Ectodermal cell (in vitro differentiated cells): ENCODE data around the gene LRRC27.

Source experiments
- H3K27ac ChIP-seq: 2 replicates; pipeline ENCODE4 v1.7.0; 2013; ENCODE audit warnings: mild to moderate bottlenecking, low read depth, low read length; ENCODE audit not compliant: insufficient read depth, poor library complexity, severe bottlenecking
- H3K27me3 ChIP-seq: 2 replicates; pipeline ENCODE4 v1.7.0; 2013; ENCODE audit warnings: mild to moderate bottlenecking, low read length; ENCODE audit not compliant: insufficient read depth, control insufficient read depth, poor library complexity, severe bottlenecking
- H3K36me3 ChIP-seq: one replicate; pipeline ENCODE4 v1.7.0; 2013; ENCODE audit warnings: low read length; ENCODE audit not compliant: control insufficient read depth, insufficient read depth
- H3K4me1 ChIP-seq: one replicate; pipeline ENCODE4 v1.7.0; 2013; ENCODE audit warnings: low read length; ENCODE audit not compliant: control insufficient read depth, insufficient read depth
- H3K4me3 ChIP-seq: 2 replicates; pipeline ENCODE4 v1.7.0; 2013; ENCODE audit warnings: low read depth, low read length, control low read depth; ENCODE audit not compliant: insufficient read depth
- H3K9me3 ChIP-seq: 2 replicates; pipeline ENCODE4 v1.7.0; 2013; ENCODE audit warnings: mild to moderate bottlenecking, low read length, moderate library complexity; ENCODE audit not compliant: control insufficient read depth
- WGBS, 2 experiments: methylation state at CpG; one replicate each; pipeline ENCODE4 v1.1.7; 2013; ENCODE audit warnings: missing lambda C conversion rate in 2 of 2; 5-methylcytosine and 5-hydroxymethylcytosine counted together

The LRRC27 gene

GRCh38 chr10:132356621-132357195 is 24.7 kb downstream of the LRRC27 start:
- Histone ChIP-seq H3K4me1 (no peaks in the 10 kb centered on the region), H3K36me3 (no peaks in the 10 kb centered on the region), H3K4me3 (no peak overlapping the region), H3K27me3 (no peaks in the 10 kb centered on the region), H3K9me3 (no peaks in the 10 kb centered on the region), H3K27ac (no peak overlapping the region)
- 93 to 97% methylated on average over 12 of the region's 12 CpGs for WGBS, 2 experiments

DNA sequence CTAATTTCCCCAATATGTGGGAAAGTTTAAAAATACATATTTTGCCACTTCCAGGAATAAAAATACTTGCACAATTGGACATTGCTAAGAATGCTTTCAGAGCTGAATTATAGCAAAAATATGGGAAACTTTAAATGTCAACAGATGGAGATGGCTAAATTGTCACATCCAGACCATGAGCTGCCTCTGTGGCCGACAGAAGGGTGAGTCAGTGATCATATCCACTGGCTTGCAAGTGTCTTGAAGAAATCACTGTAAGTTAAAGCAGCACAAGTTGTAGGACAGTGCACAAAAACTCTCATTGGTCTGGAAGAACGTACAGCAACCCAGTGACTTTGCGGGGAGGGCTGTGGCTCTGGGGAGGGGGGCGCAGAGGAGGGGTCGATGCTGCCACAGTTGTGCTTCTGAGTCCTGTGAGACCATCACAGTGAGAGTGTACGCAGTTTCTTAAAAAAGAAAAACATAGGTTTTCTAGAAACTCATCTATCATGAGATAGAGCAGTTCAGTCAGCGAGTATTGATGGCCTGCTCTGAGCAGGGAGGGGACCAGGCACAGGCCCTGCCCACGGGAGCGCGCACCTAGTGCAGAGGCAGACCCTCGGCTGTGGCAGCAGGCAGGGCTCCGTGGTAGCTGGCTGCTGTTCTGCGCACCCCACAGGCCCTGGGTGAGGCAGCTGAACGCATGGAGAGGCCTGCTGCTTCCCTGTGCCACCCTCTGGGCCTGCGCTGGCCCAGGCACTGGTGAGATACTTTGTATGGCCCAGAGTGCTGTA is 25.5 kb downstream of the LRRC27 start:
- Histone ChIP-seq H3K4me3 (no peak overlapping the region), H3K36me3 (no peaks in the 10 kb centered on the region)
- 95 to 97% methylated on average over 15 of the region's 15 CpGs for WGBS, 2 experiments

DNA sequence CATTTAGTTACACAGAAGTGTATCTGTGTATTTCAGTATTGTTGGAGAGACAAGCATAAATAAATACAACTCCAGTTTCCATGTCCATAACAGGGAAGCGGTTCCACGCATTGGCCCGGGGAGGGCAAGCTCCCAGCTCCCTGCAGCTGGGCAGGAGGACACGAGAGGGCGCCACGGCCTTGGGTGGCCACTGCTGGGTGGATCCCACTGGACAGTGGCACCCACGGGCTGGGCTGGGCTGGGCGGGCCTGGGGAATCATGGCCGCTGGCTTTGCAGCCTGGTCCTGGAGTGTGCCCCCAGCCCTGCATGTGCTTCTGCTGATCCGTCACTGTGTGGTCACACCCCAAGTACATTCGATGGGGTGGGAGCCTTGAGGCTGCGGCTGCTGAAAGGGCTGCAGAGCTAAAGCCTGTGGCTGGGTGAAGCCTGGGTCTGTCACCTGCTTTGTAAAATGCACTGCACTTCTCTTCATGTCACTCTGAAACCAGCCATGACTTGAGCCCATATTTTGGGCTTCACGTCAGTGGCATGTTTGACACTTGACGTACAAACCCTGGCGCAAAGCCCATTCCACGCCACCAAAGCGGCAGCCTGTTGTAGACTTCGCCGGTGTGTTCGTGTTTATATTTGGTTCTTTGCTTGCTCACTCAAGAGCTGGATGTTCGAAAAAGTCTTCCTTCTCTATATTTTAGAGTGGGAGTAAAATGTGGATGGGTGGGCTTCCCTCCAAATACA is 27.5 kb downstream of the LRRC27 start:
- Histone ChIP-seq H3K4me1 (no peaks in the 10 kb centered on the region), H3K36me3 (no peaks in the 10 kb centered on the region), H3K4me3 (no peak overlapping the region), H3K27me3 (no peaks in the 10 kb centered on the region), H3K9me3 (no peaks in the 10 kb centered on the region), H3K27ac (no peak overlapping the region)
- 82 to 83% methylated on average over 20 of the region's 21 CpGs for WGBS, 2 experiments

More for the DNA sequence above, 25.5 kb downstream of the LRRC27 start:
- Histone ChIP-seq H3K27ac (no peak overlapping the region), H3K27me3 (no peaks in the 10 kb centered on the region), H3K9me3 (no peaks in the 10 kb centered on the region), H3K4me1 (no peaks in the 10 kb centered on the region)

- Histone ChIP-seq H3K27me3 (no peaks in the 10 kb centered on the region), H3K27ac (no peak overlapping the region), H3K4me1 (no peaks in the 10 kb centered on the region), H3K9me3 (no peaks in the 10 kb centered on the region), H3K4me3 (no peak overlapping the region), H3K36me3 (no peaks in the 10 kb centered on the region)
- 66 to 67% methylated on average over 22 of the region's 22 CpGs for WGBS, 2 experiments
These were observed 28.9 kb downstream of the LRRC27 start for GRCh38 chr10:132360766-132361447.

GRCh38 chr10:132361581-132362101 is 29.6 kb downstream of the LRRC27 start:
- Histone ChIP-seq H3K27me3 (no peaks in the 10 kb centered on the region), H3K36me3 (no peaks in the 10 kb centered on the region)
- 82 to 90% methylated on average over 15 of the region's 15 CpGs for WGBS, 2 experiments

DNA sequence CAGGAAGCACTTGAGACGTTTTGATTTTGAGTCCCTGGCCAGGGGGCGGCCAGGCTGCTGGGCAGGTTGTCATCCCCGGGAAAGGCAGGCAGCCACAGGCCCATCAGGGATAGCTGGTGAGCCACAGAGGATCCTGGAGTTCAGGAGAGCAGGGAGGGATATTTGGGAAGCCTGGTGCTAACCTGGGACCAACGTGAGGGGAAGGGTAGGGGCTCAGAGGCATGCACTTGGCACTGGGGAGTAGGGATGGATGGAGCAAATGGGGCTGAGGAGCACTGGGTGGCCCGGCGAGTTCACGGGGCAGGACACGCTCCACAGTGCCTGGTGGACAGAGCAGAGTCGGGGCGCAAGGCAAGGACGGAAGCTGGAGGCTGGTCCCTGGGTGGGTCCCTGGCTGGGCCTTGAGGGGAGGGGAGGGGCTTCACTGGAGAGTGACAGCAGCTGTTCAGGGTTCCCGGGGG is 30.2 kb downstream of the LRRC27 start:
- WGBS, 2 experiments = 83 to 89% methylated on average over 12 of the region's 12 CpGs
- Histone ChIP-seq H3K9me3 (no peaks in the 10 kb centered on the region), H3K4me1 (no peaks in the 10 kb centered on the region), H3K4me3 (no peak overlapping the region), H3K27ac (no peak overlapping the region), H3K36me3 (no peaks in the 10 kb centered on the region), H3K27me3 (no peaks in the 10 kb centered on the region)

More at GRCh38 chr10:132361581-132362101, 29.6 kb downstream of the LRRC27 start:
- Histone ChIP-seq H3K27ac (no peak overlapping the region), H3K9me3 (no peaks in the 10 kb centered on the region), H3K4me3 (no peak overlapping the region), H3K4me1 (no peaks in the 10 kb centered on the region)

- Histone ChIP-seq H3K9me3 (no peaks in the 10 kb centered on the region), H3K4me1 (no peaks in the 10 kb centered on the region), H3K27ac (no peak overlapping the region), H3K36me3 (no peaks in the 10 kb centered on the region), H3K27me3 (no peaks in the 10 kb centered on the region), H3K4me3 (no peak overlapping the region)
- WGBS, 2 experiments = 82 to 84% methylated on average over 15 of the region's 15 CpGs
These were observed 31.4 kb downstream of the LRRC27 start for GRCh38 chr10:132363376-132363775.

DNA sequence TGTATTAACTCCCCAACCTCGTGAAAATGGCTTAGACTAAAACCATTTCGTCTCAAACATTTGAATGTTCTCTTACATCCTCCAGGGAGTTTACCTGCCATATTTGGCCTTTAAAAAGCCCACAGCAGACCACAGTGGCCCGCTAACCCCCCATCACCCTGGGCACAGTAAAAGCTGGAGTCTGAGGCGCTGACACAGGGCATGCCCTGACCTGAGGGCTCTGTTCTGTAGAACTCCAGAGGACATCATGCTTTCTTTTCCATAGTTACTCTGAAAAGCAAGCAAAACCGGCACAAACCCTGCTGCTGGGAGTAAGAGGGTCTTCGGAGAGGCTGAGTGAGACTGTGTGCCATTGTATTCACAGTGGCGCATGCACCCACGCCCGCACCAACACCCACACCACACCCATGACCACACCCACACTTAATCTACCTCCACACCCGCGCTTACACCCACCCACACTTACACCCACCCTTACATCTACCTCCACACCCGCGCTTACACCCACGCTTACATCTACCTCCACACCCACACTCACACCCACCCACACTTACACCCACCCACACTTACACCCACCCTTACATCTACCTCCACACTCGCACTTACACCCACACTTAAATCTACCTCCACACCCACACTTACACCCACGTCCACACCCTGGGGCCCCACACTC is 32.1 kb downstream of the LRRC27 start:
- no peaks in the 10 kb centered on the region for H3K27me3 ChIP-seq
- no peak overlapping the region for H3K4me3 ChIP-seq
- H3K27ac ChIP-seq = no peak overlapping the region
- H3K4me1 ChIP-seq = no peaks in the 10 kb centered on the region
- WGBS, 2 experiments = 62 to 63% methylated on average over 16 of the region's 16 CpGs
- no peaks in the 10 kb centered on the region for H3K9me3 ChIP-seq
- H3K36me3 ChIP-seq = no peaks in the 10 kb centered on the region

DNA sequence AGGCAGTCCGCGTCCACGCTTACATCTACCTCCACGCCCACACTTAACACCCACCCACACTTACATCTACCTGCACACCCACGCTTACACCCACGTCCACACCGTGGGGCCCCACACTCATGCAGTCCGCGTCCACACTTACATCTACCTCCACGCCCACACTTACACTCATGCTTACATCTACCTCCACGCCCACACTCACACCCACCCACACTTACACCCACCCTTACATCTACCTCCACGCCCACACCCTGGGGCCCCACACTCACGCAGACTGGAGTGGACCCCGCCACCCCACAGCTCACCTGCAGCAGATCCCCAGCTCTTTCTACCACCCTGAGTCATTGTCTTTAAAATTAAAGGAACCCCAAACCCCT is 32.6 kb downstream of the LRRC27 start:
- Histone ChIP-seq H3K4me3 (no peak overlapping the region), H3K9me3 (no peaks in the 10 kb centered on the region), H3K36me3 (no peaks in the 10 kb centered on the region), H3K4me1 (no peaks in the 10 kb centered on the region), H3K27ac (no peak overlapping the region), H3K27me3 (no peaks in the 10 kb centered on the region)
- WGBS, 2 experiments = 77 to 79% methylated on average over 14 of the region's 14 CpGs
